Measurements from ENCODE around the gene CD2BP2. TPM values are rescaled to one million over a fixed set of nuclear protein-coding genes. Genes with fewer than 3 reads are reported as not detected.

Gene CD2BP2
- total RNA-seq, 1 donor from 2014 or later: 29.8 TPM

DNA sequence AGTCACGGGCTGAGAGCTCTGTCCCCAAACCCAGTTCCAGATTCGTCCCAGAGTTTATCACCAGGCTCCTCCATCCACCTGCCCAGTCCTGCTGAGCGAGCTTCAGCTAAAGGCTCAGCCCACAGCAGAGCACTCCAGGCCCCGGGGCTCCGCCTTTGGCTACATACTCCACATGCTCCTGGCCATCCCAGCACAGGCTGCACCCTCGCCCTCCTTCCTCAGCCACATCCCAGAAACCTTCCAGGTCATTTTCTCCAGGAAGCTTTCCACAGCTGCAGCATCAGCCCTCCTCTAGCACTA, 4.7 kb upstream of the CD2BP2 start:
- Histone ChIP-seq H3K36me3 (peaks cover 56% of the 10 kb centered on the region), H3K27ac (replicated peaks) (no peak overlapping the region), H3K4me1 (peaks cover 23% of the 10 kb centered on the region), H3K9me3 (replicated peaks) (no peaks in the 10 kb centered on the region), H3K27me3 (ENCODE audit: low read depth) (no peaks in the 10 kb centered on the region), H3K4me3 (no peak overlapping the region)
- DNase-seq: no peak
- TF ChIP-seq, protein P1, sequence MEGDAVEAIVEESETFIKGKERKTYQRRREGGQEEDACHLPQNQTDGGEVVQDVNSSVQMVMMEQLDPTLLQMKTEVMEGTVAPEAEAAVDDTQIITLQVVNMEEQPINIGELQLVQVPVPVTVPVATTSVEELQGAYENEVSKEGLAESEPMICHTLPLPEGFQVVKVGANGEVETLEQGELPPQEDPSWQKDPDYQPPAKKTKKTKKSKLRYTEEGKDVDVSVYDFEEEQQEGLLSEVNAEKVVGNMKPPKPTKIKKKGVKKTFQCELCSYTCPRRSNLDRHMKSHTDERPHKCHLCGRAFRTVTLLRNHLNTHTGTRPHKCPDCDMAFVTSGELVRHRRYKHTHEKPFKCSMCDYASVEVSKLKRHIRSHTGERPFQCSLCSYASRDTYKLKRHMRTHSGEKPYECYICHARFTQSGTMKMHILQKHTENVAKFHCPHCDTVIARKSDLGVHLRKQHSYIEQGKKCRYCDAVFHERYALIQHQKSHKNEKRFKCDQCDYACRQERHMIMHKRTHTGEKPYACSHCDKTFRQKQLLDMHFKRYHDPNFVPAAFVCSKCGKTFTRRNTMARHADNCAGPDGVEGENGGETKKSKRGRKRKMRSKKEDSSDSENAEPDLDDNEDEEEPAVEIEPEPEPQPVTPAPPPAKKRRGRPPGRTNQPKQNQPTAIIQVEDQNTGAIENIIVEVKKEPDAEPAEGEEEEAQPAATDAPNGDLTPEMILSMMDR (IDR thresholded peaks at IDR 0.05; ENCODE audit: borderline replicate concordance): no peak
- intact Hi-C loops (cut with micrococcal nuclease): no loop called here

DNA sequence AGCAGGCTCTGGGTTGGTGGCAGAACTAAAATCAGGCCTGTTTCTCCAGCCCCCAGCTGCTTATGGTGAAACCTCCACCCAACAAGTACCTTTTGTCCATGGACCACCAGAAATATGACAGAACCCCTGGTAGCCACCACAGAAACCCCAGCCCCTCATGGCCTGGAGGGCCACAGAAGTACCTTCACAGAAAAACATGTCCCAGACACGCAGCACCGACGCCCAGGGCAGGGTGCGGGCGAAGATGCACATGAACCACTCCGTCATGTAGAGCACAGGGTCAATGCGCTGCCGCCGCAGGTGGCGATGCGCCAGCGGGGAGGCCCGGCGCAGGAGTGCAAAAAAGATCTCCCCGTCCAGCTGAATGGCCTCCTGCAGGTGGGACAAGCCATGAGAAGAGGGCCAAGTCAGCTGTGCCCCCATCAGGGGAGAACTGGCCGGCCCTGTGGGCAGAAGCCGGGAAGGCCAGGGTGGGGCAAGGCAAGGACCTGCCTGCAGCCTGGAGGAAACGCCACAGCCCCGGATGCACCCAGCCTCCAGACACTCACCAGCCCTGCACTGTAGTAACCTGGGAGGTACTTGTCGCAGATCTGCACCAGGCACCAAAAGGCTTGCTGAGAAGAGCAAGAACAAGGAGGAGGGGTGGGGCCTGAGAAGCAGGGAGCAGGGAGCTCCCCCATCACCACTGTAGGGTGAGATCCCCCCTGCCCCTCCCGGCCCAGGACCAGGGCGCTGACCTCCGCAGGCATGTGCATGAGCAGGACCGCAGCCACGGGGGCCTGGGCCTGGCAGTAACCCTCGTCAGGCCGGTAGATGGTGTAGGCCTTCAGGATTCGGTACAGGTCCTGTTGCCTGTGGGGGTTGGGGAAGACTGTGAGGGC, 4.1 kb upstream of the CD2BP2 start:
- intact Hi-C loops (cut with micrococcal nuclease): no loop called here
- no peaks in the 10 kb centered on the region for H3K27me3 ChIP-seq (ENCODE audit: low read depth)
- no peak overlapping the region for H3K4me3 ChIP-seq
- no peaks in the 10 kb centered on the region for H3K9me3 ChIP-seq (replicated peaks)
- DNase-seq: no peak
- TF ChIP-seq, protein P1 (IDR thresholded peaks at IDR 0.05; ENCODE audit: borderline replicate concordance): no peak
- H3K36me3 ChIP-seq: peaks cover 50% of the 10 kb centered on the region
- H3K4me1 ChIP-seq: peaks cover 25% of the 10 kb centered on the region
- H3K27ac ChIP-seq (replicated peaks): no peak overlapping the region

DNA sequence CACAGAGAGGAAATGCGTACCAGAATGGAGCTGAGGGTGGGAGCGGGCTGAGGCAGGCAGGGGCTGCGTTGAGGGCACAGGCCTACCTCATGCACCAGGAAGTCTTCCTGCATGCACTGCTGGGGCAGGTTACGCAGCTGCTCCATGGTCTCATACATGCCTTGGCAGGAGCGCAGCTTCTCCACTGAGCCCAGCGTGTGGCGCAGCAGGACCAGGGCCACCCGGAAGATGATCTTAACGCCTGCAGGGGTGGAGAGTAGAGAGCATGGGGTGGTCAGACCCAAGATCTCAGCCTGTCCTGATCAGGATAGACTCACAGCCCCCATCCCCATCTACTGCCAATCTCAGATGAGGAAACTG, 3.4 kb upstream of the CD2BP2 start:
- Histone ChIP-seq H3K4me1 (peaks cover 32% of the 10 kb centered on the region), H3K27ac (replicated peaks) (no peak overlapping the region), H3K27me3 (ENCODE audit: low read depth) (no peaks in the 10 kb centered on the region), H3K4me3 (no peak overlapping the region), H3K9me3 (replicated peaks) (no peaks in the 10 kb centered on the region), H3K36me3 (peaks cover 49% of the 10 kb centered on the region)
- intact Hi-C loops (cut with micrococcal nuclease): no loop called here
- TF ChIP-seq, protein P1 (IDR thresholded peaks at IDR 0.05; ENCODE audit: borderline replicate concordance): no peak
- no peak for DNase-seq

DNA sequence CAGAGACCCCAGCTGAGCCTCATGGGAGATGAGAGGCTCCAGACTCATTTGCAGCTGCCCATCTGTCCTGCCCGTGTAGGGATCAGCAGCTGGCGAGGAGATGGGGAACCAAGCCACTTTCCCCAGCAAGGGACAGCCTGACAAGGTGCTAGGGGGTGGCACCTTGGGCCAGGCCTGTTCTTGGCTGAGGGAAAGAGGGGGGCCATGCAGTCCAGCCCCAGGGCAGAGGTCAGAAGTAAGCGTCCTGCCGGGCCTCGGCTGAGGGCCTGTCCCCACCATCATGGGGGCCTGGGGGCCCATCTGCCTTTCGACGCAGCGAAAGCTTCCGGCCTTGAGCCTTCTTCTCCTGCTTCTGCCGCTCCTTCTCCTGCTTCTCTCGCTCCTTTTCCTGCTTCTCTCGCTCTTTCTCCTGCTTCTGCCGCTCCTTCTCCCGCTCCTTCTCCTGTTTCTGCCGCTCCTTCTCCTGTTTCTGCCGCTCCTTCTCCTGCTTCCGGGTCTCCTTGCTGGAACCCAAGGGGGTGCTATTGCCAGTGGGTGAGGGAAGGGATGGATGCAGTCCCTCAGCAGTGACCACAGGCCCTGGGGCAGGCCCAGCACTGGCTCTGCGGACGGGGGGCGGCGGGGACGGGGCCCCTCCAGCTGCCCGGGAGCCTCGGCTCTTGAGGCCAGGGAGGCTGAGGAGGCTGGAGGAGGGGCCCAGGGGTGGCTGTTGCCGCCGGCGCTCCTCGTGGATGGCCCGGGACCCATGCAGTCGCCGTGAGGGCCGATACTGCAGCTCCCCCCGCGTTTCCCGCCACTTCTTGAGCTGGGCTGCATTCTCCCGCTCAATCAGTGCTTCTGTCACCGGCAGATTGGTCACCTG, 2.8 kb upstream of the CD2BP2 start:
- H3K4me3 ChIP-seq: no peak overlapping the region
- no peak overlapping the region for H3K27ac ChIP-seq (replicated peaks)
- TF ChIP-seq, protein P1 (IDR thresholded peaks at IDR 0.05; ENCODE audit: borderline replicate concordance): no peak
- H3K27me3 ChIP-seq (ENCODE audit: low read depth): no peaks in the 10 kb centered on the region
- no peak for DNase-seq
- no peaks in the 10 kb centered on the region for H3K9me3 ChIP-seq (replicated peaks)
- intact Hi-C loops (cut with micrococcal nuclease): no loop called here
- peaks cover 38% of the 10 kb centered on the region for H3K4me1 ChIP-seq
- peaks cover 49% of the 10 kb centered on the region for H3K36me3 ChIP-seq

DNA sequence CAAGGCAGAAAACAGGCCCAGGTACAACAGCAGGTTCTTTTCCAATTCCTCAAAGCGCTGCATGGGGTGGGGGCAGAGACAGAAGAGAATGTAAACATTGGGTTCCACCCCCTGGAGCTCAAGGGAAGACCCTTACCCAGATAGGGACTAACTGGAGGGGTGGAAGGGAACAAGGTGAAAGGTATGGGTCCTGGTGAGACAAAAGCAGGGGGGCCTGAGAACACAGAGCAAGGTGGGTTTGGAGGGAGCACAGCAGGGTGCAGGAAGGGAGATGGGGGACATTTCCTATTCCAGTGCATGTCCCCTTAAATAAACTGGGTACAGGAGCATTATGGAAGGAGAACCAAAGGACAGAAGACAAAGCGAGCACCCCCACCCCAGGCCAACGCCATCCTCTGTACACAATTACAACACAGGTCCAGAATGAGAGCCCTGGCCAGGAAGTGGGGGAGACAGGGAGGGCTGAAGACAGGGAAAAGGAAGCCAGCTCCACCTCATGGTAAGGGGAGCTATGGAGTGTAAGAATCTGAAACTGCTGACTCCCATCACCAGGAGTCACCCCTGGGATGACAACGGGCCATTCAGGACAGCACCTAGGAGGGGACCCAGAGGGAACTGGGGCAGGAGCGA, 2.1 kb upstream of the CD2BP2 start:
- TF ChIP-seq, protein P1 (IDR thresholded peaks at IDR 0.05; ENCODE audit: borderline replicate concordance): no peak
- Histone ChIP-seq H3K9me3 (replicated peaks) (no peaks in the 10 kb centered on the region), H3K4me1 (peaks cover 45% of the 10 kb centered on the region), H3K36me3 (peaks cover 49% of the 10 kb centered on the region), H3K27ac (replicated peaks) (no peak overlapping the region), H3K27me3 (ENCODE audit: low read depth) (no peaks in the 10 kb centered on the region), H3K4me3 (no peak overlapping the region)
- intact Hi-C loops (cut with micrococcal nuclease): no loop called here
- DNase-seq: no peak

Measured in left ventricle myocardium inferior (tissue), 1 donor.